ENCODE data around the gene GPS2. TPM values are rescaled to one million over a fixed set of nuclear protein-coding genes. Genes with fewer than 3 reads are reported as not detected.

GPS2 gene
- total and polyA plus RNA-seq, 2 experiments from 2014 or later = 83.4 to 122 TPM

DNA sequence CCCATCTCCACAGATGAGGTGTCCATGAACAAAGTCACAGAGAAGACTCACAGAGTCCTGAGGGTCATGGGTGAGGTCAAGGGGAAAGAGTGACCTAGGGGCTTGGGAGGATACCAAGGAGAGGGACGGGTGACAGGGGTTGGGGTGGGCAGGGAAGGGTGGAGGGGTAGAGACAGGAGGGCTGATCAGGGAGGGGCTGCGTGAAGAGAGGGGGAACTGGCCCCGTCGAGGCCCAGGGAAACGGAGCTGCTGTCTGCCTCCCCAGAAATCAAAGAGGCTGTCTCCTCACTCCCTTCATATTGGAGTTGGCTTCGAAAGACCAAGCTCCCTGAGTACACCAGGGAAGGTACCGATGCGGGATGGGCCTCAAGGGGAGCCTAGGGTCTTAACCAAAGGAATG lies 40.4 kb upstream of the GPS2 start:
- no peak for ATAC-seq
- no peak overlapping the region for H3K27ac Mint-ChIP-seq
- no peak overlapping the region for H3K4me3 Mint-ChIP-seq
- Histone ChIP-seq H3K27me3 (ENCODE audit: insufficient read depth) (no peaks in the 10 kb centered on the region), H3K4me2 (no peak overlapping the region), H3K79me2 (replicated peaks; ENCODE audit: insufficient read depth) (no peaks in the 10 kb centered on the region), H4K20me1 (replicated peaks; ENCODE audit: insufficient read depth) (no peaks in the 10 kb centered on the region; the same call in 1 of the 2 replicates), H3K4me3 (no peak overlapping the region), H3K9me2 (ENCODE audit: insufficient read depth) (no peaks in the 10 kb centered on the region), H3K4me1 (ENCODE audit: insufficient read depth) (peaks cover 18% of the 10 kb centered on the region), H2AFZ (no peak overlapping the region), H3K27ac (ENCODE audit: low read depth) (no peak overlapping the region), H3F3A (replicated peaks; ENCODE audit: low read depth) (peaks cover 9% of the 10 kb centered on the region), H3K36me3 (ENCODE audit: insufficient read depth) (no peaks in the 10 kb centered on the region)
- peaks cover 18% of the 10 kb centered on the region for H3K4me1 Mint-ChIP-seq
- H3K27me3 Mint-ChIP-seq (ENCODE audit: insufficient read depth, low read depth, poor library complexity) = peaks cover 32% of the 10 kb centered on the region
- TF ChIP-seq, protein P1, sequence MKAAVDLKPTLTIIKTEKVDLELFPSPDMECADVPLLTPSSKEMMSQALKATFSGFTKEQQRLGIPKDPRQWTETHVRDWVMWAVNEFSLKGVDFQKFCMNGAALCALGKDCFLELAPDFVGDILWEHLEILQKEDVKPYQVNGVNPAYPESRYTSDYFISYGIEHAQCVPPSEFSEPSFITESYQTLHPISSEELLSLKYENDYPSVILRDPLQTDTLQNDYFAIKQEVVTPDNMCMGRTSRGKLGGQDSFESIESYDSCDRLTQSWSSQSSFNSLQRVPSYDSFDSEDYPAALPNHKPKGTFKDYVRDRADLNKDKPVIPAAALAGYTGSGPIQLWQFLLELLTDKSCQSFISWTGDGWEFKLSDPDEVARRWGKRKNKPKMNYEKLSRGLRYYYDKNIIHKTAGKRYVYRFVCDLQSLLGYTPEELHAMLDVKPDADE (IDR thresholded peaks at IDR 0.05) = no peak
- TF ChIP-seq, protein P2, sequence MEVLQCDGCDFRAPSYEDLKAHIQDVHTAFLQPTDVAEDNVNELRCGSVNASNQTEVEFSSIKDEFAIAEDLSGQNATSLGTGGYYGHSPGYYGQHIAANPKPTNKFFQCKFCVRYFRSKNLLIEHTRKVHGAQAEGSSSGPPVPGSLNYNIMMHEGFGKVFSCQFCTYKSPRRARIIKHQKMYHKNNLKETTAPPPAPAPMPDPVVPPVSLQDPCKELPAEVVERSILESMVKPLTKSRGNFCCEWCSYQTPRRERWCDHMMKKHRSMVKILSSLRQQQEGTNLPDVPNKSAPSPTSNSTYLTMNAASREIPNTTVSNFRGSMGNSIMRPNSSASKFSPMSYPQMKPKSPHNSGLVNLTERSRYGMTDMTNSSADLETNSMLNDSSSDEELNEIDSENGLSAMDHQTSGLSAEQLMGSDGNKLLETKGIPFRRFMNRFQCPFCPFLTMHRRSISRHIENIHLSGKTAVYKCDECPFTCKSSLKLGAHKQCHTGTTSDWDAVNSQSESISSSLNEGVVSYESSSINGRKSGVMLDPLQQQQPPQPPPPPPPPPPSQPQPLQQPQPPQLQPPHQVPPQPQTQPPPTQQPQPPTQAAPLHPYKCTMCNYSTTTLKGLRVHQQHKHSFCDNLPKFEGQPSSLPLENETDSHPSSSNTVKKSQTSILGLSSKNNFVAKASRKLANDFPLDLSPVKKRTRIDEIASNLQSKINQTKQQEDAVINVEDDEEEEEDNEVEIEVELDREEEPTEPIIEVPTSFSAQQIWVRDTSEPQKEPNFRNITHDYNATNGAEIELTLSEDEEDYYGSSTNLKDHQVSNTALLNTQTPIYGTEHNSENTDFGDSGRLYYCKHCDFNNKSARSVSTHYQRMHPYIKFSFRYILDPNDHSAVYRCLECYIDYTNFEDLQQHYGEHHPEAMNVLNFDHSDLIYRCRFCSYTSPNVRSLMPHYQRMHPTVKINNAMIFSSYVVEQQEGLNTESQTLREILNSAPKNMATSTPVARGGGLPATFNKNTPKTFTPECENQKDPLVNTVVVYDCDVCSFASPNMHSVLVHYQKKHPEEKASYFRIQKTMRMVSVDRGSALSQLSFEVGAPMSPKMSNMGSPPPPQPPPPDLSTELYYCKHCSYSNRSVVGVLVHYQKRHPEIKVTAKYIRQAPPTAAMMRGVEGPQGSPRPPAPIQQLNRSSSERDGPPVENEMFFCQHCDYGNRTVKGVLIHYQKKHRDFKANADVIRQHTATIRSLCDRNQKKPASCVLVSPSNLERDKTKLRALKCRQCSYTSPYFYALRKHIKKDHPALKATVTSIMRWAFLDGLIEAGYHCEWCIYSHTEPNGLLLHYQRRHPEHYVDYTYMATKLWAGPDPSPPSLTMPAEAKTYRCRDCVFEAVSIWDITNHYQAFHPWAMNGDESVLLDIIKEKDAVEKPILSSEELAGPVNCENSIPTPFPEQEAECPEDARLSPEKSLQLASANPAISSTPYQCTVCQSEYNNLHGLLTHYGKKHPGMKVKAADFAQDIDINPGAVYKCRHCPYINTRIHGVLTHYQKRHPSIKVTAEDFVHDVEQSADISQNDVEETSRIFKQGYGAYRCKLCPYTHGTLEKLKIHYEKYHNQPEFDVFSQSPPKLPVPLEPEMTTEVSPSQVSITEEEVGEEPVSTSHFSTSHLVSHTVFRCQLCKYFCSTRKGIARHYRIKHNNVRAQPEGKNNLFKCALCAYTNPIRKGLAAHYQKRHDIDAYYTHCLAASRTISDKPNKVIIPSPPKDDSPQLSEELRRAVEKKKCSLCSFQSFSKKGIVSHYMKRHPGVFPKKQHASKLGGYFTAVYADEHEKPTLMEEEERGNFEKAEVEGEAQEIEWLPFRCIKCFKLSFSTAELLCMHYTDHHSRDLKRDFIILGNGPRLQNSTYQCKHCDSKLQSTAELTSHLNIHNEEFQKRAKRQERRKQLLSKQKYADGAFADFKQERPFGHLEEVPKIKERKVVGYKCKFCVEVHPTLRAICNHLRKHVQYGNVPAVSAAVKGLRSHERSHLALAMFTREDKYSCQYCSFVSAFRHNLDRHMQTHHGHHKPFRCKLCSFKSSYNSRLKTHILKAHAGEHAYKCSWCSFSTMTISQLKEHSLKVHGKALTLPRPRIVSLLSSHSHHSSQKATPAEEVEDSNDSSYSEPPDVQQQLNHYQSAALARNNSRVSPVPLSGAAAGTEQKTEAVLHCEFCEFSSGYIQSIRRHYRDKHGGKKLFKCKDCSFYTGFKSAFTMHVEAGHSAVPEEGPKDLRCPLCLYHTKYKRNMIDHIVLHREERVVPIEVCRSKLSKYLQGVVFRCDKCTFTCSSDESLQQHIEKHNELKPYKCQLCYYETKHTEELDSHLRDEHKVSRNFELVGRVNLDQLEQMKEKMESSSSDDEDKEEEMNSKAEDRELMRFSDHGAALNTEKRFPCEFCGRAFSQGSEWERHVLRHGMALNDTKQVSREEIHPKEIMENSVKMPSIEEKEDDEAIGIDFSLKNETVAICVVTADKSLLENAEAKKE (CRISPR knock-in tag; IDR thresholded peaks at IDR 0.05) = no peak
- no peak for TF ChIP-seq CREB1 (CRISPR knock-in tag; IDR thresholded peaks at IDR 0.05; ENCODE audit: low read depth)
- no peak for DNase-seq (ENCODE audit: low spot score)
- no peaks in the 10 kb centered on the region for H3K9me3 Mint-ChIP-seq
- H3K36me3 Mint-ChIP-seq (ENCODE audit: low read depth) = peaks cover 4% of the 10 kb centered on the region; the same call in 1 of the 3 replicates

DNA sequence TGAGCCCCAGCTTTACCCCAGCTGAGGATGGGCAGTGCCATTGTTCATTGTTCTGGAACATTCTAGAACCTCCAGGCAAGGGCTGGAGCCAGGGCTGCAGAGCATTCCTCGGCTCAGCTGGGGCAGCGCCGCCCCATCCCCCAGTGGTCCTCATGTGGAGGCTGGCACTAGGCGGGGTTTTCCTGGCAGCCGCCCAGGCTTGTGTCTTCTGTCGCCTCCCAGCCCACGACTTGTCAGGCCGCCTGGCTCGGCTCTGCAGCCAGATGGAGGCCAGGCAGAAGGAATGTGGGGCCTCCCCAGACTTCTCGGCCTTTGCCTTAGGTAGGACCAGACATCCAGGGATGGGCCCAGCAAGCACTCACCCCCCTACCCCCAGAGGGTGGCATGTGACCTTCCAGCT lies 39.9 kb upstream of the GPS2 start, which contains the start of gene TMEM95:
TSS of gene TMEM95 (plus strand) at position 104 of the 400 bp plus-strand sequence. CDS start at position 153, 49 bp downstream.
- Histone ChIP-seq H3K36me3 (ENCODE audit: insufficient read depth) (no peaks in the 10 kb centered on the region), H3K4me3 (no peak within 1 kb of the TSS), H3K9me2 (ENCODE audit: insufficient read depth) (no peaks in the 10 kb centered on the region), H3K79me2 (replicated peaks; ENCODE audit: insufficient read depth) (no peaks in the 10 kb centered on the region), H3K27me3 (ENCODE audit: insufficient read depth) (no peaks in the 10 kb centered on the region), H4K20me1 (replicated peaks; ENCODE audit: insufficient read depth) (no peaks in the 10 kb centered on the region; the same call in 1 of the 2 replicates), H2AFZ (no peak within 1 kb of the TSS), H3K4me2 (no peak within 1 kb of the TSS), H3K4me1 (ENCODE audit: insufficient read depth) (peaks cover 18% of the 10 kb centered on the region), H3F3A (replicated peaks; ENCODE audit: low read depth) (peaks cover 9% of the 10 kb centered on the region), H3K27ac (ENCODE audit: low read depth) (no peak within 1 kb of the TSS)
- Mint-ChIP-seq H3K27ac (no peak within 1 kb of the TSS), H3K9me3 (no peaks in the 10 kb centered on the region), H3K36me3 (ENCODE audit: low read depth) (peaks cover 4% of the 10 kb centered on the region; the same call in 1 of the 3 replicates), H3K4me1 (peaks cover 21% of the 10 kb centered on the region), H3K27me3 (ENCODE audit: insufficient read depth, low read depth, poor library complexity) (peaks cover 36% of the 10 kb centered on the region), H3K4me3 (no peak within 1 kb of the TSS; the same call in 2 of the 3 replicates)
- ATAC-seq = no peak
- DNase-seq (ENCODE audit: low spot score) = no peak
- TF ChIP-seq, protein P1 (IDR thresholded peaks at IDR 0.05) = no peak
- no peak for TF ChIP-seq POLR2AphosphoS5 (IDR thresholded peaks at IDR 0.05; ENCODE audit: low read depth)
- TF ChIP-seq STAT1 (IDR thresholded peaks at IDR 0.05; ENCODE audit: unreplicated experiment) = no peak
- no peak for TF ChIP-seq ZNF114 (CRISPR knock-in tag; IDR thresholded peaks at IDR 0.05)
- TF ChIP-seq CREB1 (CRISPR knock-in tag; IDR thresholded peaks at IDR 0.05; ENCODE audit: low read depth) = no peak
- TF ChIP-seq NANOG (IDR thresholded peaks at IDR 0.05; ENCODE audit: borderline replicate concordance) = no peak
- no peak for TF ChIP-seq EZH2phosphoT487 (IDR thresholded peaks at IDR 0.05; ENCODE audit: unreplicated experiment)
